DMS53 (cell line): Measurements from ENCODE around the gene SLX4IP.

ENCODE experiments used
- DNase-seq: peaks from one replicate; lab custom pipeline; 2025; lab: John Stamatoyannopoulos, UW

SLX4IP gene

DNA sequence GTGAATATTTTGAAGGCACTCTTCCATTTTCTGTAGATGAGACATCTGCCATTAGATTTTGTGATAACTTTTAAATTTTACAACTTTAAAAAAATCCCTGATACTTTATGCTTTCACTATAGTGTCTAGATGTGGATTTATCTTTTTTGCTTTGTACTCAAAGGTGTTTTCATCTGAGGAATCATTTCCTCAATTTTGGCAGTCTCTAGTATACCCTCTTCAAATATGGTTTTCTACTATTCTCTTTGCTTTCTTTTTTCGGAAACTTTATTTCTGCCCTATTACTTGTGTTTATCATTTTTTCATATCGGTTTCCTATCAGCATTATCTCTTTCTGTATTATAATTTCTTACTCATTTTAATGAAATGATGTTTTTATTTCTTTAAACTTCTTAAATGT is 62.2 kb downstream of the SLX4IP start:
- no peak for DNase-seq

- DNase-seq, result no peak
Observed at GRCh38 chr20:10497791-10498190, 62.7 kb downstream of the SLX4IP start.

GRCh38 chr20:10498200-10498599 is 63.1 kb downstream of the SLX4IP start:
- DNase-seq, result no peak

DNA sequence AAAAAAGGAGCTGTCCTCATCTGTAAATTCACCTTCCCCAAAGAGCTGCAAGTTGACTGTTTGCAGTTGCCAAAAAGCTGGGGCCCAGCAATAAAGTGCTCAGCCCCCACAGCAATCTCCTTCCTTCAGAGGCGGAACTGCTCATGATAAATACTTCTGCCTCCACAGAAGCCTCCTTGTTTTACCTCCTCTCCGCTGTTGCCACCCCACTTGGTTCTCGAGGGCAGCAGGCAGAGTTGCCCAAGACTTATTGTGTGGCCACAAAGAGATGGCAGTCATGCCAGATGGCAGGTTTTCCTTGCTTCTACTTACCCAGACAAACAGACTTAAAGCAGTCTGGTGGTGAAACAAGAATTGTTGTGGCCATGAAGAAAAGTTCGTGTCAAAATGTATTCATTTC is 66.3 kb downstream of the SLX4IP start:
- DNase-seq, result no peak

GRCh38 chr20:10502098-10502526 is 67.0 kb downstream of the SLX4IP start:
- no peak for DNase-seq

GRCh38 chr20:10504608-10504993 is 69.5 kb downstream of the SLX4IP start:
- no peak for DNase-seq

- DNase-seq, result no peak
Observed at GRCh38 chr20:10504994-10505730, 70.1 kb downstream of the SLX4IP start.

DNA sequence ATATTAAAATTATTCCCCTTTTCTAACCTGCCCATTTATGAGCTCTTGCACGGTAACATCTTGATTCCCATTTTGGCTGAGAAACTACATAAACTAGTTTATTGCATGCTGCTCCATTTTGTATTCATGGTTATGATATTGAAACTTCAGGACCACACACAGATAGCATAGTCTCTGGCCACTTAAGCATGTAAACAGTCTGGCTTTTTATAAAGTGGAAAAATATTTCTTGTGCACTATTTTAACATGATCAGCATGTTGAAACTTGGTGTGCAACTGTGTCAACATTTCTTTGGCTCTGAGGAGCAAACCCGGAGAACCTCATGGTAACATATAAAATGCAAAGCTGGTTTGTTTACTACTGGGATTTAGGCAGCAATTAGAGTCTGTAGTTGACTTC is 70.7 kb downstream of the SLX4IP start:
- no peak for DNase-seq

GRCh38 chr20:10507052-10507451 is 71.9 kb downstream of the SLX4IP start:
- no peak for DNase-seq

- DNase-seq, result no peak
Observed at GRCh38 chr20:10508060-10508459, 73.0 kb downstream of the SLX4IP start.

DNA sequence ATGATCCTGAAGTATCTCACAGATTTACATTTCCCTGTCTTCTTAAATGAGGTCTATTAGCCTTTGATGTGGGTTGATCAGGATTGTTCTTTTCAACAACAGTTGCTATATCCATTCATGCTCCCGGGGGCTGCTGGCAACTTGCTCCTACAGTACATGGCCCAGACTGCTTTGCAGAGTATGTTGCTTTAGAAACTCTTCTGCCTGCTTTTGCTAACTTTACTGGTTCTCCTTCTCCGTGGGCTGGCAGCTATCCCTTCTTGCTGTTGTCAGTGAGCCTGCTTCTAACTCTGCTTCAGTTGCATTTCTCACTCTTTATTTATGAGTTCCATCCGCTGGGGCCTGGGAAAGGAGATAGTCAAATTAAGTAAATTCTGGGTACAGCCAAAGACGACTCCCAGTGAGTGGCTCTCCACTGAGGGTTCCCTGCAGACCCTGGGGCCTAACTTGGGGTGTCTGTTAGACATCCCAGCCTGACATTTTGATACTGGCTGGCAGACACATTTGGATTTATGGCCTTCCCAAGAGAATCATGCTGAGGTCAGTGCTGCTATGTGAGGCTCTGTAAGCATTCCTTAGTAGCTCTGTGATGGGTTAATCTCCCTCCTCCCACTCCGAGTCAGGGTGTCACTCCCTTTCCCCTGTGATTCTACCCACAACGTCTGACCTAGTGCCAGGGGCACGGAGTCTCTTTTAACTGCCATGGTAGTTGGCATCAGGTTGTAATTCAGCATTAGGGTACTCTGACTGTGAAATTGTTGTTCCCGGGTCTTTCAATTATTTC is 73.6 kb downstream of the SLX4IP start:
- DNase-seq, result no peak

GRCh38 chr20:10509376-10509775 is 74.3 kb downstream of the SLX4IP start:
- no peak for DNase-seq

GRCh38 chr20:10510216-10510615 is 75.1 kb downstream of the SLX4IP start:
- DNase-seq, result peak; percentile 55

DNA sequence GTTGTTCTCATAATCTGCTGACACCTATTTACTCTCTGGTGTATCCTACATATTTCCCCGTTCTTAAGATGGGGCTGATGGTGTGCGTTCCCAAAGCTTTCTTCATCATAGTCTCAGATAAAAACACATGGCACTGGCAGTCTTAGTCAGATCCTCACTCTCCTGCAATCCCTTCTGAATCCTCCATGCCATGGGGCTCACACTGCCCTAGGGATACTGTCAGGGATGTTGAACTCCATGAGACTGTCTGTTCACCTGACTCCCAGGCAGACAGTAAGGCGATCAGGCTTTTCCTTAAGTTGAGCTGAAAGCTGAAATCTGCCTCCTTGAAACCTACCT is 76.0 kb downstream of the SLX4IP start:
- peak; percentile 79 for DNase-seq

DNA sequence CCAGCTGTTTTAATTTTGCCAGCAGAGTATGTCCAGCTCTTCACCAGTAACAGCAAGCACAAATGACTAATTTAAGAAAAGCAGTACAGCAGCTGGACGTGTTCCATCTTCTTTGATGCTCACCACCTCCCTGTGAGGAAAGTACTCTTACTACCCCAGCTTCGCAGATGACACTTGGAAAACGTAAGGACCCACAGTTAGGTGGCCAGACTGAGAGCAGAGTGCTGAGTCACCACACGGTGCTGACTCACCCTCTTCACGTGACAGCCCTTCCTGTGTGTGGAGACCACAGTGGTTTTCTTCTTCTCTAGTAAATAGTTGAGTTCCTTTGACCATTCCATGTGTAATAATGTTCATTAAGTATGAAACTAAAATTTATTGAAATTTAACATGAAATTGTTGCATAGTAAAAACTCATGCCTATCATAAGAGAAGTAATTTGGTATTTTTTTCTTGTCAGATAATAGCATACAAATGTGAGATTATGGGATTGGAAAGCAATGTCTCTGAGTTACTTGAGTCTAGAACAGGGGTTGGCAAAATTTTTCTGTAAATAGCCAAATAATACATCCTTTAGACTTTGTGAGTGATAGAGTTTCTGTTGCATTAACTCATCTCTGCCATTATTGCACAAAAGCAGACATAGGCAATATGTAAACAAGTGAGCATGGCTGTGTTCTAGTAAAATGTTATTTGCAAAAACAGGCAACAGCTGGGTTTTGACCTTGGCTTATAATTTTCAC is 76.6 kb downstream of the SLX4IP start:
- DNase-seq, result peak; percentile 96

DNA sequence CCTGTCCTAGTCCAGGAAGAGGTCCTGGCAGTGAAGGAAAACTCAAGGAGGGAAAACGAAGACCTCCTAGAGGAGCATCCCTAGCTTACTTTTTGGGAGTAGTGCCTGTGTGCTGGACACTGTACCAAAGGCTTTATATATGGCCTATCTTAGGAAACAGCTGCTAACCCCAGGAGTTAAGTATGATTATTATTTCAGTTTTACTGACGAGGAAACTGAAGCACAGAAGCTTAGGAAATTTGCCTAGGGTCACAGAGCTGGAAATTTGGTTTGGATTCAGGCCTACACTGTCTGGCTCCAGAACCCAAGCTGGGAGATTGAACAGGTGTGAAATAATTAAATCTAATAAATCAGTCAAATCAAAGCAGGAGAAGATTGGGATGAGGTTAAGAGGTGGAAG is 78.0 kb downstream of the SLX4IP start:
- DNase-seq, result no peak

DNA sequence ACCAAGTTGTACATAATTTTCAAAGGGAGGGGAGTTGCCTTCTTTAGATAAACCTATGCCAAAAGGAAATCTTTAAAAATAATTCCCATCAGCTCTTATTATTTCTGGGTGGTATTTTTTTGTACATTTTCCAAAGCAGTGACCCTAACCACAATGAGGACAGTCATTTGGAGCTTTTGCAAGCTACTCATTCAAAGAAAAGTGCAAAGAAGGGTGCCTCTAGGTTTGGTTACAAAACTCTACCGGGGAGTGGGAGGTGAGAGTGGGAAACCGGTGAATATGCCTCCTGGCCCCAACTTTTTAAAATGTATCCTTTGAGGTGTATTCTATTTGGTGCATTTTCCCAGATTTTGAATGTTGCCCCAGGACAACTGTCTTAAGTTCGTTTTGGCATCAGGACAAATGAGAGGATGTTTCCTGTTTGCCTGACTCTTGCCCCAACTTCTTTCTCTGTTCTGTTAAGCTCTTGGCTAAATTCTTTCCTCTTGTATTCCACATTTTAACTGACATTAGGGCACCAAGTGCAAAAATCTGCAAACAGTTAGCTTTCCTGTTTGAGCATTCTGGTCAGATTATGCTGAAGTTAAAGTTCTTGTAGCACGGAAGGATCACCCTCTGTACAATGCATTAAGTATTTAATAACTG is 78.9 kb downstream of the SLX4IP start:
- DNase-seq, result no peak

DNA sequence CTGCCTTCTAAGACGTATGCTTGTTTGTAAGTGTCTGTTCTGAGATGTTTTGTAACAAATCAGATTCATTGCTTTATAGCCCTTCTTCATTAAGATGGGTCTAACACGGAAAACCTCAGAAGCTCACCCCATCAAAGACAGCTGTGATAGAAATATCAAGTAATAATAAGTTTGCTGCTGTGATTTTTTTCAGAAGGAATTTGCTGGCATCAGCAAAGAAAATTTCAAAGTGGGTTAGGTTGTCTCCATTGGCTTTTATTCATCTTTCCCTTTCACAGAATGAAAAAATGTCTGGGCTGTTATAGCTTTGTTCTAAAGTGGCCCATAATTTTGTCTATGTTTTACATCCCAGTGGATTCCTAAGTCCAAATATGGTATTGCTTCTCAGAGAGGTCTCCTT is 81.4 kb downstream of the SLX4IP start:
- no peak for DNase-seq

DNA sequence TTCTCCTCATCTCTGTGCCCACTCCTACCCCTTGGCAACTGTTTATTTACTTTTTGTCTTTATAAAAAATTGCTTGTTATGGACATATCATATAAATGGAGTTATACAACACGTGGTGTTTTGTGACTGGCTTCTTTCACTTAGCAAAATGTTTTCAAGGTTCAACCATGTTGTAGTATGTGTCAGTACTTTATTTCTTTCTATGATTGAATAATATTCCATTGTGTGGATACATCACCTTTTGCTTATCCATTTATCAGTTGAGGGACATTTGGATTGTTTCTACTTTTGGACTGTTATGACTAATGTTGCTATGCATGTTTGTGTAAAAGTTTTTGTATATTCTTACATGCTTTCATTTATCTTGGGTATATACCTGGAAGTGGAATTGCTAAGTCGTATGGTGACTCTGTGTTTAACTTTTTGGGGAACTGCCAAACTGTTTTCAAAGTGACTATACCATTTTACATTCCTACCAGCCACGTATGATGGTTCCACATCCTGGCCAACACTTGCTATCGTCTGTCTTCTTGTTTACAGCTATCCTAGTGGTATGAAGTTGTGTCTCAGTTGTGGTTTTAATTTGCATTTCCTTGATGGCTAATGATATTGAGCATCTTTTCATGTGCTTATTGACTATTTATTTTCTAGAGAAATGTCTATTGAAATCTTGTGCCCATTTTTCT is 84.4 kb downstream of the SLX4IP start:
- DNase-seq, result no peak

DNA sequence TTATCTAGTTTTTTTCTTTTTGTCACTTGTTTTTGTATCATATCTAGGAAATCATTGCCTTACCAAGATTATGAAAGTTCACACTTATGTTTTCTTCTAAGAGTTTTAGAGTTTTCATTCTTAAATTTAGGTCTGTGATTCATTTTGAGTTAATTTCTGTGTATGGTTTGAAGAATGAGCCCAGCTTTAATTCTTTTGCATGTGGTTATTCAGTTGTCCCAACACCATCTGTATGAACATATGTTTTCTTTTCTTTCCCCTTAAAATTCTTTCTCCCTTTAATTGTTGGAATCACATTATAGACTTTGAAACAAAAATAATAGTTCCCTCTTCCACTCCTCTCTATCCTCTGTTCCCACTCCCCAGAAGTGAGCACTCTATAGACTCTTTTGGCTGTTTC is 85.4 kb downstream of the SLX4IP start:
- DNase-seq, result no peak

GRCh38 chr20:10521068-10521831 is 86.1 kb downstream of the SLX4IP start:
- peak; percentile 88 for DNase-seq
